Articular chondrocyte of knee joint (primary cell): Measurements from ENCODE around the gene FBXO15. TPM values are rescaled to one million over a fixed set of nuclear protein-coding genes. Genes with fewer than 3 reads are reported as not detected.

Experiments used
- total RNA-seq: library from RNA; depleted of rRNA; stranded (reverse); fragments of >200 nt; gene quantifications from 2 replicates; pipeline ENCODE4 v1.2.3, GENCODE V29; 2012

The FBXO15 gene
- 0.26 and 0.86 TPM in 2 replicates for total RNA-seq

GRCh38 chr18:74147779-74148542 is at the start of gene FBXO15, which contains the start of gene TIMM21:
Gene FBXO15 (minus strand): TSS chr18:74147834. CDS start chr18:74147785, 49 bp downstream.
Gene TIMM21 (plus strand): TSS chr18:74148523. CDS start chr18:74148809, 286 bp downstream.

Other genes with a start within 250 kb of the FBXO15 start
- gene TIMM21, start 689 bp upstream of the FBXO15 start, total RNA-seq, result 18.8 and 22.6 TPM in 2 replicates
- 22.7 and 29.1 TPM in 2 replicates for gene CYB5A, start 144.1 kb upstream of the FBXO15 start, total RNA-seq
- not detected in 2 replicates for gene C18orf63, start 168.0 kb upstream of the FBXO15 start, total RNA-seq